Activated B cell treated with CpG ODN at 0.5 μM for 24 hours (primary cell): ENCODE data around the gene LDLRAD3. TPM values are rescaled to one million over a fixed set of nuclear protein-coding genes. Genes with fewer than 3 reads are reported as not detected.

Experiments used
- ATAC-seq: fragments of 200-7000 bp; cut with Tn5 transposase; one replicate; pipeline ENCODE4 v1.10.0; 2021; ENCODE audit warnings: low read depth, mild to moderate bottlenecking, moderate library complexity
- CTCF ChIA-PET: fragments of 350-600 bp; sonication (Branson Sonifier 250); formaldehyde crosslinking; loops from one replicate; lab custom pipeline; 2021; ENCODE audit warnings: antibody characterized with exemption; lab: Charles Lee
- POLR2A ChIA-PET: fragments of 350-600 bp; sonication (Branson Sonifier 250); formaldehyde crosslinking; loops from one replicate; lab custom pipeline; 2021; ENCODE audit warnings: antibody characterized with exemption; lab: Charles Lee
- DNase-seq: peaks from one replicate; pipeline ENCODE4 v3.0.0; 2022
- H3K27ac Mint-ChIP-seq: one replicate; pipeline ENCODE4 v1.8.0; 2020; ENCODE audit warnings: mixed read lengths
- H3K27me3 Mint-ChIP-seq: one replicate; pipeline ENCODE4 v1.8.0; 2021; ENCODE audit warnings: mixed read lengths
- H3K36me3 Mint-ChIP-seq: one replicate; pipeline ENCODE4 v1.8.0; 2021; ENCODE audit warnings: low read depth, mixed read lengths
- H3K4me1 Mint-ChIP-seq: one replicate; pipeline ENCODE4 v1.8.0; 2021; ENCODE audit warnings: mixed read lengths
- H3K4me3 Mint-ChIP-seq: one replicate; pipeline ENCODE4 v1.8.0; 2020; ENCODE audit warnings: mild to moderate bottlenecking, mixed read lengths
- H3K9me3 Mint-ChIP-seq: one replicate; pipeline ENCODE4 v1.8.0; 2020; ENCODE audit warnings: mixed read lengths
- CTCF ChIP-seq: fragments of 200-600 bp; IDR thresholded peaks from one replicate; pipeline ENCODE4 v1.8.0; 2022; ENCODE audit warnings: antibody characterized with exemption, mild to moderate bottlenecking
- intact Hi-C: fragments of 100-400 bp; cut with micrococcal nuclease; formaldehyde crosslinking; loops from one replicate; pipeline ENCODE4 v1.15.1; 2024
- total RNA-seq: library from RNA; stranded (reverse); gene quantifications from 2 replicates; pipeline ENCODE4 v1.2.3, GENCODE V29; 2022

The LDLRAD3 gene
- total RNA-seq, 1 donor from 2014 or later = not detected

DNA sequence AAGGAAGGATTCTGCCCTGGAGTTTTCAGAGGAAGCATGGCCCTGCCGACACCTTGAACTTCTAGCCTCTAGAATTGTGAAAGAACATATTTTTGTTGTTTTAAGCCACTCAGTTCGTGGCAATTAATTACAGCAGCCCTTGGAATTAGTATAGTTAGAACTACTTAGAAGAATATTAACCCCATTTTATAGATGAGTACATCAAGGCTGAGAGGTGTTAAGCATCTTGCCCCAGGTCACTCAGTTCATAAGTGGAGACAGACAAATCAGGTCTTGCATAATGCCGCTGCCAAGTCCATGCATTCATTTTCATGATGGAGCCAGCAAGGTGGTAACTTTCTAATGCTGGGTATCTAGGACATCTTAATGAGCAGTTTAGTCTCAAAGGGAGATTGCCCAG lies 26.6 kb downstream of the LDLRAD3 start:
- TF ChIP-seq CTCF = no peak
- ATAC-seq (no peak), DNase-seq (no peak)
- no peaks in the 10 kb centered on the region for H3K4me1 Mint-ChIP-seq
- ChIA-PET CTCF (no interaction called here), POLR2A (no interaction called here)
- peaks cover 8% of the 10 kb centered on the region for H3K9me3 Mint-ChIP-seq
- intact Hi-C loops = no loop called here
- no peak overlapping the region for H3K27ac Mint-ChIP-seq
- no peaks in the 10 kb centered on the region for H3K27me3 Mint-ChIP-seq
- no peaks in the 10 kb centered on the region for H3K36me3 Mint-ChIP-seq
- H3K4me3 Mint-ChIP-seq = no peak overlapping the region

DNA sequence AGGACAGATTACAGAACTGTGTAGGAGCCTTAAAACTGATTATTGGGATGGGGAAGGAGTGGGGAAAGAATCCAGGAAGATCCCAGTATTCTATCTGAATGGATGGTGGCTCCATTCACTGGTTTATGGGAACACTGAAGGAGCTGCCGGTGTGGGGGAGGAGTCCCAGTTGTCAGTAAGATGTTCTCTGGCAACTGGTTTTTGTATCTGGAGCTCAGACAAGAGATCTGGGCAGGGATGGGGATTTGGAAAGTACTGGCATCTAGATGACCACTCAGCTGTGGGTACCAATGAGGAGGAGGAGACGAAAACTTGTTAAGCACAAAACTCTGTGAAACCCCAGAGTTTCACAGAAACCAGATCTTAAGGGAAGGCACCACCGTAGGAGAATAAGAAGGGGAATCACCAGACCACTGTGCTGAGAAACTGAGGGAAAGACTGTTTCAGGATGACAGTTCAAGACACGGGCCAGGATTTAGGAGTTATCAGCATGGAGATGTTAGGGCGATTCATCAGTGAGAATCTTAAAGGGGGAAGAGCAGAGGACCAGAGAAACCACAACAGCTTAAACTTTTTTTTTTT lies 28.1 kb downstream of the LDLRAD3 start:
- intact Hi-C loops = no loop called here
- Mint-ChIP-seq H3K4me3 (no peak overlapping the region), H3K27me3 (no peaks in the 10 kb centered on the region), H3K9me3 (peaks cover 8% of the 10 kb centered on the region), H3K36me3 (no peaks in the 10 kb centered on the region), H3K27ac (no peak overlapping the region), H3K4me1 (no peaks in the 10 kb centered on the region)
- CTCF ChIA-PET = no interaction called here
- ATAC-seq (no peak), DNase-seq (no peak)
- TF ChIP-seq CTCF = no peak
- POLR2A ChIA-PET = no interaction called here

GRCh38 chr11:35974882-35975589 lies 31.2 kb downstream of the LDLRAD3 start:
- no peak overlapping the region for H3K27ac Mint-ChIP-seq
- H3K9me3 Mint-ChIP-seq = peaks cover 8% of the 10 kb centered on the region
- no peak for ATAC-seq
- no peaks in the 10 kb centered on the region for H3K36me3 Mint-ChIP-seq
- no peak overlapping the region for H3K4me3 Mint-ChIP-seq
- TF ChIP-seq CTCF = no peak
- intact Hi-C loops = no loop called here
- no peaks in the 10 kb centered on the region for H3K27me3 Mint-ChIP-seq
- no peaks in the 10 kb centered on the region for H3K4me1 Mint-ChIP-seq
- POLR2A ChIA-PET = no interaction called here
- CTCF ChIA-PET = no interaction called here
- no peak for DNase-seq

- H3K4me1 Mint-ChIP-seq = no peaks in the 10 kb centered on the region
- H3K27ac Mint-ChIP-seq = no peak overlapping the region
- no peaks in the 10 kb centered on the region for H3K36me3 Mint-ChIP-seq
- TF ChIP-seq CTCF = no peak
- H3K4me3 Mint-ChIP-seq = no peak overlapping the region
- H3K9me3 Mint-ChIP-seq = peaks cover 8% of the 10 kb centered on the region
- CTCF ChIA-PET = no interaction called here
- no peak for ATAC-seq
- intact Hi-C loops = no loop called here
- no peak for DNase-seq
- no peaks in the 10 kb centered on the region for H3K27me3 Mint-ChIP-seq
- POLR2A ChIA-PET = no interaction called here
Measured at GRCh38 chr11:35976434-35976833, 32.6 kb downstream of the LDLRAD3 start.

DNA sequence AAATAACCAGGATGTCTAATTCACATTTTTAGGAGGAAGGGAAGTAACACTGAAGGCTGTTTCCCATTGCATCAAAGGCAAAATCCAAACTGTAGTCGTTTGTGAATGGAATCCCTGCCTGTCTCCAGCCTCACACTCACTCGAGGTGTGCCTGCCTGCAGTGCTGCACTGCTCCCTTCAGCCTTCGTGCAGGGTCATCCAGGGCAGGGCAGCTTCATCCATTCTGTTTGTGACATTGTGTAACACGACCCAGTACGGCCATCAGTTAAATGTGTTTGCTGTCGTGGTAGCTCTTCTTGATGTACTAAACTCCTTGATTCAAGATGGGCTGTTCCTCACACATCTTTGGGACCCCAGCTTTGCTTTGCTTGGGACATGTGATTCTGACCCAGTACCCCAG lies 34.3 kb downstream of the LDLRAD3 start:
- no peak for DNase-seq
- no peak for TF ChIP-seq CTCF
- CTCF ChIA-PET = no interaction called here
- Mint-ChIP-seq H3K27me3 (no peaks in the 10 kb centered on the region), H3K4me1 (no peaks in the 10 kb centered on the region), H3K4me3 (no peak overlapping the region), H3K9me3 (peaks cover 8% of the 10 kb centered on the region), H3K27ac (no peak overlapping the region), H3K36me3 (no peaks in the 10 kb centered on the region)
- POLR2A ChIA-PET = no interaction called here
- ATAC-seq = no peak
- intact Hi-C loops = no loop called here
